HEK293 (cell line): ENCODE data around the gene MSH5.

Experiments used
- CTCF ChIA-PET: fragments of 350-600 bp; formaldehyde crosslinking; extraction: SDS; loops from one replicate; lab custom pipeline; 2021; ENCODE audit warnings: antibody characterized with exemption; lab: Yijun Ruan, JAX
- POLR2A ChIA-PET: fragments of 300-600 bp; formaldehyde crosslinking; extraction: SDS; loops from one replicate; lab custom pipeline; 2020; ENCODE audit warnings: antibody characterized with exemption, inconsistent platforms; lab: Yijun Ruan, JAX
- H3K27ac ChIP-seq: fragments of 200-500 bp; sonication (Bioruptor generic); 2 replicates; pipeline ENCODE4 v1.5.1; 2014; ENCODE audit warnings: low read depth, low read length, control low read depth, inconsistent platforms; ENCODE audit errors: extremely low read depth
- H3K36me3 ChIP-seq, 2 experiments: fragments of 200-500 bp in 1 of 2; sonication (Bioruptor generic) in 1 of 2; 1 replicate in 1 of 2; 2 replicates in 1 of 2; pipeline ENCODE4 v1.5.1; 2014 to 2017; ENCODE audit warnings: inconsistent platforms in 2 of 2, low read length in 2 of 2; ENCODE audit not compliant: control insufficient read depth in 2 of 2, insufficient read depth in 1 of 2
- H3K4me1 ChIP-seq: fragments of 200-500 bp; sonication (Bioruptor generic); 2 replicates; pipeline ENCODE4 v1.5.1; 2014; ENCODE audit warnings: mild to moderate bottlenecking, low read length, inconsistent platforms; ENCODE audit not compliant: control insufficient read depth, insufficient read depth
- H3K4me3 ChIP-seq: 2 replicates; pipeline ENCODE4 v1.5.1; 2011; ENCODE audit warnings: low read depth, mild to moderate bottlenecking, control low read depth, low read length, moderate library complexity
- H3K9me3 ChIP-seq: fragments of 200-500 bp; sonication (Bioruptor generic); 2 replicates; pipeline ENCODE4 v1.5.1; 2014; ENCODE audit warnings: low read depth, low read length, inconsistent platforms; ENCODE audit not compliant: control insufficient read depth, insufficient read depth
- BCL11B ChIP-seq: fragments of 450-650 bp; formaldehyde crosslinking; IDR thresholded peaks from 2 replicates; pipeline ENCODE4 v1.5.1; 2016; ENCODE audit warnings: low read depth, missing biosample characterization, missing genetic modification characterization
- EGR2 ChIP-seq: fragments of 450-650 bp; formaldehyde crosslinking; IDR thresholded peaks from 2 replicates; pipeline ENCODE4 v1.5.1; 2016; ENCODE audit warnings: low read depth, missing biosample characterization, missing genetic modification characterization
- GLI2 ChIP-seq: fragments of 450-650 bp; formaldehyde crosslinking; IDR thresholded peaks from 2 replicates; pipeline ENCODE4; 2017; ENCODE audit warnings: missing biosample characterization, missing genetic modification characterization, low read depth, borderline replicate concordance
- KLF1 ChIP-seq: fragments of 450-650 bp; formaldehyde crosslinking; IDR thresholded peaks from 2 replicates; pipeline ENCODE4 v1.5.1; 2016; ENCODE audit warnings: missing biosample characterization, missing genetic modification characterization
- KLF17 ChIP-seq: fragments of 450-650 bp; formaldehyde crosslinking; IDR thresholded peaks from 2 replicates; pipeline ENCODE4 v1.5.1; 2016; ENCODE audit warnings: missing biosample characterization, missing genetic modification characterization
- PRDM4 ChIP-seq: fragments of 450-650 bp; formaldehyde crosslinking; IDR thresholded peaks from 2 replicates; pipeline ENCODE4 v1.5.1; 2017; ENCODE audit warnings: missing biosample characterization, missing genetic modification characterization
- PRDM6 ChIP-seq: fragments of 450-650 bp; formaldehyde crosslinking; IDR thresholded peaks from 2 replicates; pipeline ENCODE4 v1.5.1; 2017; ENCODE audit warnings: missing biosample characterization, missing genetic modification characterization
- REPIN1 ChIP-seq: fragments of 450-650 bp; formaldehyde crosslinking; IDR thresholded peaks from 2 replicates; pipeline ENCODE4 v1.5.1; 2017; ENCODE audit warnings: missing biosample characterization, missing genetic modification characterization, low read depth
- SP7 ChIP-seq: fragments of 450-650 bp; formaldehyde crosslinking; IDR thresholded peaks from 2 replicates; pipeline ENCODE4 v1.5.1; 2016; ENCODE audit warnings: missing biosample characterization, missing genetic modification characterization
- ZBTB10 ChIP-seq: fragments of 450-650 bp; formaldehyde crosslinking; IDR thresholded peaks from 2 replicates; pipeline ENCODE4 v1.5.1; 2016; ENCODE audit warnings: missing biosample characterization, missing genetic modification characterization
- ZBTB49 ChIP-seq: fragments of 450-650 bp; formaldehyde crosslinking; IDR thresholded peaks from 2 replicates; pipeline ENCODE4 v1.5.1; 2016; ENCODE audit warnings: missing biosample characterization, missing genetic modification characterization, low read depth
- ZBTB6 ChIP-seq: fragments of 450-650 bp; formaldehyde crosslinking; IDR thresholded peaks from 2 replicates; pipeline ENCODE4 v1.5.1; 2017; ENCODE audit warnings: missing biosample characterization, missing genetic modification characterization
- ZFHX2 ChIP-seq: fragments of 450-650 bp; formaldehyde crosslinking; conservative IDR thresholded peaks from 2 replicates; pipeline ENCODE4 v1.5.1; 2016; ENCODE audit warnings: missing biosample characterization, missing genetic modification characterization
- ZIC2 ChIP-seq: fragments of 450-650 bp; formaldehyde crosslinking; IDR thresholded peaks from 2 replicates; pipeline ENCODE4 v1.5.1; 2016; ENCODE audit warnings: missing biosample characterization, missing genetic modification characterization
- ZNF132 ChIP-seq: fragments of 450-650 bp; formaldehyde crosslinking; IDR thresholded peaks from 2 replicates; pipeline ENCODE4 v1.5.1; 2017; ENCODE audit warnings: missing biosample characterization, missing genetic modification characterization, borderline replicate concordance
- ZNF174 ChIP-seq: fragments of 450-650 bp; formaldehyde crosslinking; IDR thresholded peaks from 2 replicates; pipeline ENCODE4 v1.5.0; 2017; ENCODE audit warnings: missing biosample characterization, mild to moderate bottlenecking, missing genetic modification characterization
- ZNF23 ChIP-seq: fragments of 450-650 bp; formaldehyde crosslinking; IDR thresholded peaks from 2 replicates; pipeline ENCODE4 v1.5.1; 2016; ENCODE audit warnings: missing biosample characterization, missing genetic modification characterization, borderline replicate concordance
- ZNF248 ChIP-seq: fragments of 450-650 bp; formaldehyde crosslinking; IDR thresholded peaks from 2 replicates; pipeline ENCODE4 v1.5.1; 2017; ENCODE audit warnings: missing biosample characterization, missing genetic modification characterization
- ZNF341 ChIP-seq: fragments of 450-650 bp; formaldehyde crosslinking; IDR thresholded peaks from 2 replicates; pipeline ENCODE4; 2016; ENCODE audit warnings: low read depth, missing biosample characterization, missing genetic modification characterization
- ZNF350 ChIP-seq: fragments of 450-650 bp; formaldehyde crosslinking; IDR thresholded peaks from 2 replicates; pipeline ENCODE4 v1.5.0; 2017; ENCODE audit warnings: missing biosample characterization, mild to moderate bottlenecking, missing genetic modification characterization
- ZNF560 ChIP-seq: fragments of 450-650 bp; formaldehyde crosslinking; IDR thresholded peaks from 2 replicates; pipeline ENCODE4 v1.5.1; 2017; ENCODE audit warnings: missing biosample characterization, missing genetic modification characterization, borderline replicate concordance
- ZNF624 ChIP-seq: fragments of 450-650 bp; formaldehyde crosslinking; IDR thresholded peaks from 2 replicates; pipeline ENCODE4 v1.5.1; 2017; ENCODE audit warnings: missing biosample characterization, missing genetic modification characterization
- ZNF785 ChIP-seq: fragments of 450-650 bp; formaldehyde crosslinking; IDR thresholded peaks from 2 replicates; pipeline ENCODE4 v1.5.1; 2016; ENCODE audit warnings: missing biosample characterization, missing genetic modification characterization

Gene MSH5

GRCh38 chr6:31711233-31711632 lies 28.6 kb upstream of the MSH5 start:
- CTCF ChIA-PET = interaction anchor here (0.6 to 1.2 kb wide), 4 partner anchors 9 to 114 kb away, joined by 3 to 5 read pairs (median 4); no protein-coding TSS in a partner anchor
- no peaks in the 10 kb centered on the region for H3K9me3 ChIP-seq
- POLR2A ChIA-PET = interaction anchor here (0.5 to 2.0 kb wide), 6 partner anchors 8 to 116 kb away, joined by 3 to 11 read pairs (median 4); partner anchors contain the start of genes ABHD16A, DDAH2 and HSPA1B
- no peak overlapping the region for H3K27ac ChIP-seq
- H3K4me3 ChIP-seq = no peak overlapping the region
- H3K36me3 ChIP-seq = no peaks in the 10 kb centered on the region
- peaks cover 4% of the 10 kb centered on the region for H3K4me1 ChIP-seq
- TF ChIP-seq ZNF341 (tag by site-specific recombination) (peak; percentile 34; the same call in 1 of the 2 replicates), KLF1 (tag by site-specific recombination) (peak; percentile 71), PRDM6 (tag by site-specific recombination) (no peak), ZNF174 (tag by site-specific recombination) (no peak), ZNF560 (no peak), ZBTB10 (tag by site-specific recombination) (no peak), PRDM4 (tag by site-specific recombination) (no peak), ZNF23 (no peak), KLF17 (tag by site-specific recombination) (peak; percentile 89), SP7 (tag by site-specific recombination) (0 out of 2 replicates have a peak, but pooled peaks have one; percentile 30), ZIC2 (peak; percentile 85), ZBTB6 (tag by site-specific recombination) (no peak)

- Histone ChIP-seq H3K36me3 (no peaks in the 10 kb centered on the region), H3K4me3 (no peak overlapping the region), H3K27ac (no peak overlapping the region), H3K9me3 (no peaks in the 10 kb centered on the region), H3K4me1 (peaks cover 4% of the 10 kb centered on the region)
- POLR2A ChIA-PET = interaction anchor here (0.5 to 2.3 kb wide), 9 partner anchors 9 to 120 kb away, joined by 3 to 12 read pairs (median 4); partner anchors contain the start of genes ABHD16A, DDAH2, HSPA1B and MSH5
- CTCF ChIA-PET = interaction anchor here (0.7 to 1.2 kb wide), 2 partner anchors 60 to 240 kb away, joined by 3 to 5 read pairs; no protein-coding TSS in a partner anchor
- TF ChIP-seq GLI2 (tag by site-specific recombination) (no peak), ZNF785 (tag by site-specific recombination) (no peak), EGR2 (tag by site-specific recombination) (0 out of 2 replicates have a peak, but pooled peaks have one; percentile 13), ZBTB49 (tag by site-specific recombination) (no peak), ZNF132 (tag by site-specific recombination) (no peak), REPIN1 (no peak), ZNF624 (no peak), ZNF350 (tag by site-specific recombination) (no peak), ZFHX2 (peak; percentile 50), BCL11B (no peak), ZNF248 (no peak)
These were observed 27.5 kb upstream of the MSH5 start for GRCh38 chr6:31712296-31712695.
